Suprapubic skin (tissue), 3 donors: Measurements from ENCODE around the gene WNT9A.

Experiments
- CTCF ChIP-seq, 2 donors: fragments of 200-600 bp in 1 of 2; fragments of 450-650 bp in 1 of 2; sonication (generic) in 1 of 2; IDR thresholded peaks; one replicate each; pipeline ENCODE4 v1.5.1; 2016 to 2019; ENCODE audit warnings: antibody characterized with exemption in 2 of 2, mild to moderate bottlenecking in 1 of 2, moderate library complexity in 1 of 2
- POLR2A ChIP-seq, 2 donors: fragments of 450-650 bp; IDR thresholded peaks; one replicate each; pipeline ENCODE4 v1.6.1; 2017; ENCODE audit warnings: antibody characterized with exemption in 2 of 2, mild to moderate bottlenecking in 2 of 2, moderate library complexity in 2 of 2

GRCh38 chr1:227919906-227920305 is 27.8 kb downstream of the WNT9A start:
- TF ChIP-seq CTCF (IDR thresholded peaks at IDR 0.05) (no peak), POLR2A (IDR thresholded peaks at IDR 0.05) (no peak)
